ENCODE results near the gene SULT1A3. TPM values are rescaled to one million over a fixed set of nuclear protein-coding genes. Genes with fewer than 3 reads are reported as not detected.
"Not testable (repeated sequence)": the region's sequence is repeated elsewhere in the genome, so short reads cannot be mapped to it uniquely, and the experiment has no call there.

SULT1A3 gene
- total RNA-seq, 1 donor: 6.0 TPM

GRCh38 chr16:30194172-30194925 lies 4.7 kb upstream of the SULT1A3 start:
- peak overlapping the region; percentile 64 for H3K4me3 ChIP-seq (ENCODE audit: low read depth, low read length)
- not testable (repeated sequence) for DNase-seq (ENCODE audit: low read depth)

- H3K4me3 ChIP-seq (ENCODE audit: low read depth, low read length); DNase-seq (ENCODE audit: low read depth): not testable (repeated sequence)
These were observed 2.1 kb upstream of the SULT1A3 start for GRCh38 chr16:30197001-30197400.

- not testable (repeated sequence) for DNase-seq (ENCODE audit: low read depth); H3K4me3 ChIP-seq (ENCODE audit: low read depth, low read length)
These were observed 721 bp downstream of the SULT1A3 start for GRCh38 chr16:30199608-30200343.

GRCh38 chr16:30205541-30206236 lies 6.6 kb downstream of the SULT1A3 start:
- peak overlapping the region; percentile 54 for H3K4me3 ChIP-seq (ENCODE audit: low read depth, low read length)
- DNase-seq (ENCODE audit: low read depth): not testable (repeated sequence)

- DNase-seq (ENCODE audit: low read depth): not testable (repeated sequence)
These were observed 7.2 kb downstream of the SULT1A3 start for GRCh38 chr16:30206252-30206651.

GRCh38 chr16:30207063-30207704 lies 8.1 kb downstream of the SULT1A3 start:
- not testable (repeated sequence) for DNase-seq (ENCODE audit: low read depth)

More at GRCh38 chr16:30206252-30206651, 7.2 kb downstream of the SULT1A3 start:
- H3K4me3 ChIP-seq (ENCODE audit: low read depth, low read length): not testable (repeated sequence)

GRCh38 chr16:30209032-30209431 lies 10.0 kb downstream of the SULT1A3 start:
- not testable (repeated sequence) for H3K4me3 ChIP-seq (ENCODE audit: low read depth, low read length); DNase-seq (ENCODE audit: low read depth)

More at GRCh38 chr16:30207063-30207704, 8.1 kb downstream of the SULT1A3 start:
- H3K4me3 ChIP-seq (ENCODE audit: low read depth, low read length): not testable (repeated sequence)

GRCh38 chr16:30211414-30211813 lies 12.4 kb downstream of the SULT1A3 start:
- DNase-seq (ENCODE audit: low read depth); H3K4me3 ChIP-seq (ENCODE audit: low read depth, low read length): not testable (repeated sequence)

DNA sequence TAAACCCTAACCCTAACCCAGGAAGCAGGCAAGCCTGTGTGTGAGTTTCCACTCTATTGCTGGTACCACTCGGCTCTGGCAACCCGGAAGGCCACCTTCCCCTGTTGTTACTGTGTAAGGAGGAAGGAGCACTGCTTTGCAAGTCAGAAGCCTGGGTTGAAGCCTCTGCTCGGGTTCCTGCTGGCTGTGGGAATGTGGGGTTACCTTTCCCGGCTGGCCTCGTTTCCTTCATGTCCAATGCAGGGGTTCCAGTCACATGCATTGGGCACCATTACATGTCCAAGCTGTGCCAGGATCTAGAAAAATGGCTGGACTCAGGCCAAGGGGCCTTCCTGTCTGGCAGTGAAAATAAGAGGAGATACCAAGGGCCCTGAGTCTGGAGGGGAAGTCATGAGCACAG lies 18.0 kb downstream of the SULT1A3 start:
- not testable (repeated sequence) for DNase-seq (ENCODE audit: low read depth); H3K4me3 ChIP-seq (ENCODE audit: low read depth, low read length)

- H3K4me3 ChIP-seq (ENCODE audit: low read depth, low read length); DNase-seq (ENCODE audit: low read depth): not testable (repeated sequence)
These were observed 49.3 kb downstream of the SULT1A3 start, which contains the start of gene NPIPB13 for GRCh38 chr16:30248379-30248778. Gene NPIPB13 (minus strand): TSS chr16:30248479. CDS start chr16:30245573, 2,906 bp downstream.

Small RNA genes within 50 kb of the gene (small RNA-seq; reads per million reads assigned to genes)
- gene AC106782.4: not detected

Other genes with a start within 250 kb of the SULT1A3 start
- 57.3 and 68.0 TPM in 2 replicates for gene TMEM219, start 237.2 kb upstream of the SULT1A3 start, total RNA-seq (ENCODE audit: low replicate concordance)
- gene TAOK2, start 225.4 kb upstream of the SULT1A3 start, total RNA-seq (ENCODE audit: low replicate concordance): 44.6 and 57.2 TPM in 2 replicates
- 13.6 and 14.4 TPM in 2 replicates for gene HIRIP3, start 203.6 kb upstream of the SULT1A3 start, total RNA-seq (ENCODE audit: low replicate concordance)
- 6.5 and 36.5 TPM in 2 replicates for gene INO80E, start 203.0 kb upstream of the SULT1A3 start, total RNA-seq (ENCODE audit: low replicate concordance)
- not detected in 2 replicates for gene DOC2A, start 188.2 kb upstream of the SULT1A3 start, total RNA-seq (ENCODE audit: low replicate concordance)
- not detected in 2 replicates for gene C16orf92, start 176.1 kb upstream of the SULT1A3 start, total RNA-seq (ENCODE audit: low replicate concordance)
- gene TLCD3B, start 168.0 kb upstream of the SULT1A3 start, total RNA-seq (ENCODE audit: low replicate concordance): 0.18 TPM in 1 of 2 replicates, not detected in the other
- gene ALDOA, start 133.5 kb upstream of the SULT1A3 start, total RNA-seq (ENCODE audit: low replicate concordance): 522 and 792 TPM in 2 replicates
- gene PPP4C, start 123.3 kb upstream of the SULT1A3 start, total RNA-seq (ENCODE audit: low replicate concordance): 70.8 and 154 TPM in 2 replicates
- 0.09 and 0.16 TPM in 2 replicates for gene TBX6, start 107.3 kb upstream of the SULT1A3 start, total RNA-seq (ENCODE audit: low replicate concordance)
- gene YPEL3, start 103.0 kb upstream of the SULT1A3 start, total RNA-seq (ENCODE audit: low replicate concordance): 15.8 and 19.8 TPM in 2 replicates
- gene GDPD3, start 85.7 kb upstream of the SULT1A3 start, total RNA-seq (ENCODE audit: low replicate concordance): 1.5 TPM in 2 replicates
- gene MAPK3, start 76.0 kb upstream of the SULT1A3 start, total RNA-seq (ENCODE audit: low replicate concordance): 23.4 and 90.5 TPM in 2 replicates
- 1.9 and 2.8 TPM in 2 replicates for gene CORO1A, start 15.7 kb upstream of the SULT1A3 start, total RNA-seq (ENCODE audit: low replicate concordance)
- gene BOLA2B, start 5.6 kb upstream of the SULT1A3 start, total RNA-seq (ENCODE audit: low replicate concordance): 68.6 and 137 TPM in 2 replicates
- 12.0 and 52.4 TPM in 2 replicates for gene SLX1A, start 5.4 kb upstream of the SULT1A3 start, total RNA-seq (ENCODE audit: low replicate concordance)
- 0.36 and 1.1 TPM in 2 replicates for gene NPIPB13, start 49.2 kb downstream of the SULT1A3 start, total RNA-seq (ENCODE audit: low replicate concordance)
- gene CD2BP2, start 156.1 kb downstream of the SULT1A3 start, total RNA-seq (ENCODE audit: low replicate concordance): 25.2 and 37.5 TPM in 2 replicates
- 26.1 and 38.0 TPM in 2 replicates for gene TBC1D10B, start 171.2 kb downstream of the SULT1A3 start, total RNA-seq (ENCODE audit: low replicate concordance)
- not detected in 2 replicates for gene MYL11, start 175.5 kb downstream of the SULT1A3 start, total RNA-seq (ENCODE audit: low replicate concordance)
- 0.09 TPM in 1 of 2 replicates, not detected in the other for gene SEPTIN1, start 183.3 kb downstream of the SULT1A3 start, total RNA-seq (ENCODE audit: low replicate concordance)
- gene ZNF48, start 196.2 kb downstream of the SULT1A3 start, total RNA-seq (ENCODE audit: low replicate concordance): 2.1 and 5.4 TPM in 2 replicates
- 12.6 and 16.2 TPM in 2 replicates for gene ZNF771, start 208.4 kb downstream of the SULT1A3 start, total RNA-seq (ENCODE audit: low replicate concordance)
- 28.0 and 42.0 TPM in 2 replicates for gene DCTPP1, start 230.8 kb downstream of the SULT1A3 start, total RNA-seq (ENCODE audit: low replicate concordance)
- gene SEPHS2, start 246.6 kb downstream of the SULT1A3 start, total RNA-seq (ENCODE audit: low replicate concordance): 15.0 and 15.8 TPM in 2 replicates

Data from fibroblast of the aortic adventitia (primary cell).